A673 (cell line): ENCODE results near the gene CFAP52. TPM values are rescaled to one million over a fixed set of nuclear protein-coding genes. Genes with fewer than 3 reads are reported as not detected.

ENCODE experiments used
- BruUV-seq: library from RNA; stranded (reverse); fragments of 400-500 nt; replicated peaks from 2 replicates; lab custom pipeline; 2021; lab: Mats Ljungman, UMichigan
- CTCF ChIA-PET: fragments of 300-600 bp; sonication (Branson Sonifier 250); formaldehyde crosslinking; loops from one replicate; lab custom pipeline; 2022; ENCODE audit warnings: antibody characterized with exemption; lab: Charles Lee
- POLR2A ChIA-PET: fragments of 300-600 bp; sonication (Branson Sonifier 250); formaldehyde crosslinking; loops from one replicate; lab custom pipeline; 2022; ENCODE audit warnings: antibody characterized with exemption; ENCODE audit not compliant: low non-redundant PET; lab: Charles Lee
- DNase-seq: peaks from one replicate; pipeline ENCODE4 v3.0.0-alpha.2; 2015; ENCODE audit warnings: low spot score
- H3K27ac ChIP-seq: fragments of 200-600 bp; sonication (generic); 2 replicates; pipeline ENCODE4 v1.5.1; 2016; ENCODE audit warnings: mixed run types, low read depth, mild to moderate bottlenecking, mixed read lengths, antibody characterized with exemption, low read length; ENCODE audit not compliant: poor library complexity, severe bottlenecking
- H3K27me3 ChIP-seq: fragments of 200-600 bp; sonication (generic); replicated peaks from 2 replicates; pipeline ENCODE4 v1.6.1; 2017; ENCODE audit warnings: mixed run types, low read depth, mild to moderate bottlenecking, mixed read lengths, antibody characterized with exemption, low read length; ENCODE audit not compliant: insufficient read depth, poor library complexity
- H3K36me3 ChIP-seq: fragments of 200-600 bp; sonication (generic); 2 replicates; pipeline ENCODE4 v1.6.1; 2016; ENCODE audit warnings: mixed run types, mild to moderate bottlenecking, mixed read lengths, antibody characterized with exemption, low read length; ENCODE audit not compliant: insufficient read depth, poor library complexity, severe bottlenecking
- H3K4me1 ChIP-seq: fragments of 200-600 bp; sonication (generic); 2 replicates; pipeline ENCODE4 v1.6.1; 2017; ENCODE audit warnings: mixed run types, mild to moderate bottlenecking, mixed read lengths, antibody characterized with exemption, low read length; ENCODE audit not compliant: insufficient read depth, poor library complexity, severe bottlenecking
- H3K4me3 ChIP-seq: fragments of 200-600 bp; sonication (generic); 2 replicates; pipeline ENCODE4 v1.5.1; 2016; ENCODE audit warnings: low read depth, mixed run types, mild to moderate bottlenecking, mixed read lengths, low read length; ENCODE audit not compliant: poor library complexity, severe bottlenecking
- H3K9me3 ChIP-seq: fragments of 200-600 bp; sonication (generic); 2 replicates; pipeline ENCODE4 v1.6.1; 2016; ENCODE audit warnings: mixed run types, low read depth, mild to moderate bottlenecking, mixed read lengths, antibody characterized with exemption, low read length; ENCODE audit not compliant: poor library complexity, severe bottlenecking
- EZH2 ChIP-seq: fragments of 200-600 bp; sonication (generic); IDR thresholded peaks from 2 replicates; pipeline ENCODE4 v1.6.1; 2017; ENCODE audit warnings: borderline replicate concordance, low read depth, mild to moderate bottlenecking, mixed read lengths, antibody characterized with exemption, low read length; ENCODE audit not compliant: poor library complexity, severe bottlenecking
- intact Hi-C: fragments of 100-400 bp; cut with micrococcal nuclease; formaldehyde crosslinking; loops from one replicate; pipeline ENCODE4 v1.10.0; 2022; ENCODE audit not compliant: unreplicated experiment
- total RNA-seq: library from RNA; stranded (reverse); gene quantifications from 2 replicates; pipeline ENCODE4 v1.2.3, GENCODE V29; 2021
- TF ChIP-seq, protein P1 (sequence below): fragments of 300-800, 200-600 bp; sonication (generic); conservative IDR thresholded peaks from 2 replicates; pipeline ENCODE4 v1.5.1; 2017; ENCODE audit warnings: low read depth, mild to moderate bottlenecking, antibody characterized with exemption, low read length, moderate library complexity, mixed read lengths

CFAP52 gene
- total RNA-seq, 1 experiment from 2014 or later, result not detected

DNA sequence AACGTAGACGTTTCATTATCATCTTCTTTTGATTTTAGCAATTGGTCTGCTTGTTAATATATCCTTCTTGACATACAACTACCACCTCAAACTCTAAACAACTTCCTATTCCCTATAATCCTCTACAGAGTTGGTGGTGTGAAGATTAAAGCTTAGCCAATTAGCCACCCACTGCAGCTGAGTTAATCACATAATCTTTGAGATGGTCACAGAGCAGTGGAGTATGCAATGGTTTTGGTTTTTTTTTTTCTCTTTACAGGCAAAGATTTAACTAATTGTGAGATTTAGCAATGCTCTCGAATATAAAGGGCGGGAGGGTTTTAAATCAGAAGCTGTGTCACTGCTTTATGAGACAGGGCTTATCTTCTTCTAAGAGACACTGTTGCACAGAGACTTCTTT is 37.8 kb upstream of the CFAP52 start:
- TF ChIP-seq, protein P1, sequence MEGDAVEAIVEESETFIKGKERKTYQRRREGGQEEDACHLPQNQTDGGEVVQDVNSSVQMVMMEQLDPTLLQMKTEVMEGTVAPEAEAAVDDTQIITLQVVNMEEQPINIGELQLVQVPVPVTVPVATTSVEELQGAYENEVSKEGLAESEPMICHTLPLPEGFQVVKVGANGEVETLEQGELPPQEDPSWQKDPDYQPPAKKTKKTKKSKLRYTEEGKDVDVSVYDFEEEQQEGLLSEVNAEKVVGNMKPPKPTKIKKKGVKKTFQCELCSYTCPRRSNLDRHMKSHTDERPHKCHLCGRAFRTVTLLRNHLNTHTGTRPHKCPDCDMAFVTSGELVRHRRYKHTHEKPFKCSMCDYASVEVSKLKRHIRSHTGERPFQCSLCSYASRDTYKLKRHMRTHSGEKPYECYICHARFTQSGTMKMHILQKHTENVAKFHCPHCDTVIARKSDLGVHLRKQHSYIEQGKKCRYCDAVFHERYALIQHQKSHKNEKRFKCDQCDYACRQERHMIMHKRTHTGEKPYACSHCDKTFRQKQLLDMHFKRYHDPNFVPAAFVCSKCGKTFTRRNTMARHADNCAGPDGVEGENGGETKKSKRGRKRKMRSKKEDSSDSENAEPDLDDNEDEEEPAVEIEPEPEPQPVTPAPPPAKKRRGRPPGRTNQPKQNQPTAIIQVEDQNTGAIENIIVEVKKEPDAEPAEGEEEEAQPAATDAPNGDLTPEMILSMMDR, result no peak
- no peak for TF ChIP-seq EZH2
- Histone ChIP-seq H3K27me3 (no peaks in the 10 kb centered on the region), H3K4me3 (no peak overlapping the region), H3K36me3 (no peaks in the 10 kb centered on the region), H3K27ac (no peak overlapping the region), H3K9me3 (no peaks in the 10 kb centered on the region), H3K4me1 (peaks cover 21% of the 10 kb centered on the region)
- CTCF ChIA-PET, result interaction anchor here (0.7 kb wide), 1 partner anchor 37 kb away, joined by 3 read pairs; no protein-coding TSS in a partner anchor
- POLR2A ChIA-PET, result interaction anchor here (0.6 kb wide), 3 partner anchors 22 to 544 kb away, joined by 3 to 5 read pairs (median 3); no protein-coding TSS in a partner anchor
- no TSS peak for BruUV-seq
- peak; percentile 75 for DNase-seq
- intact Hi-C loops, result no loop called here

DNA sequence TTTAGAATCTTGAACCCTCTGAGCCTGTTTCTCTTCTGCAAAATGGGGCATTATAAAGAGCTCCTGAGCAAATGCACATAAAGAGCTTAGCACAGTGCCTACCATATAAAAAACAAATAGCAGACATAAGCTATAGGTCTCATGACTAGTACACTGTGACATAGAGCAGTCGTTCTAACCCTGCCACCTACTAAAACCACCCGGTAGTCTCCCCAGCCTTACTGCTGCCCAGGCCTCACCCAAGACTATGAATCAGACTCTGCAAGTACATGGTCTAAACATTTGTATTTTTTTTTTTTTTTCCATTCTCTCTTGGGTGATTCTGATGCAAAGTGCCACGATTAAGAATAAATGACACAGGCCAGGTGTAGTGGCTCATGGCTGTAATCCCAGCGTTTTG is 34.7 kb upstream of the CFAP52 start:
- BruUV-seq, result no TSS peak
- peaks cover 21% of the 10 kb centered on the region for H3K4me1 ChIP-seq
- no peak overlapping the region for H3K4me3 ChIP-seq
- no peak for TF ChIP-seq EZH2
- TF ChIP-seq, protein P1, result no peak
- H3K27ac ChIP-seq, result no peak overlapping the region
- no peak for DNase-seq
- no peaks in the 10 kb centered on the region for H3K36me3 ChIP-seq
- no peaks in the 10 kb centered on the region for H3K9me3 ChIP-seq
- H3K27me3 ChIP-seq, result no peaks in the 10 kb centered on the region
- intact Hi-C loops, result no loop called here
- CTCF ChIA-PET, result no interaction called here
- POLR2A ChIA-PET, result no interaction called here

DNA sequence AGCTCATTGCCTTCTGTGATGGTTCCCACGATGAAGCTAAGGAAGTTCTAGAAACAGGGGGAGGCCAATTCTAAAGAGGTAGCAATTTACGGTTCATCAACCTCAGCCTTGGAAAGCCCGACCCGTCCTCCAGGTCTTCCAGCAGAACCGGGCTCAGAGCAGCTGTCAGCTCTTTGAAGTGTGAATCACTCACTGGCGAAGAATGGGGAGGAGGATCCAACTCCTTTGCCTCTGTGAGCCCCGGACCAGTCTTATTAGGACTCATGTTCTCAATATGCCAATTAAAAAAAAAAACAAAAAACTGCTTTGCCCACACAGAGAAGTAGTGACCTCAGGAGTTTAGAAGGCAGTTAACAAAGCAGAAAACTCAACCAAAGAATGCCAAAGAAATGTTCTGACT is 32.2 kb upstream of the CFAP52 start:
- CTCF ChIA-PET, result no interaction called here
- intact Hi-C loops, result no loop called here
- no TSS peak for BruUV-seq
- no peak overlapping the region for H3K27ac ChIP-seq
- no peaks in the 10 kb centered on the region for H3K36me3 ChIP-seq
- H3K27me3 ChIP-seq, result no peaks in the 10 kb centered on the region
- H3K9me3 ChIP-seq, result no peaks in the 10 kb centered on the region
- DNase-seq, result no peak
- TF ChIP-seq, protein P1, result no peak
- TF ChIP-seq EZH2, result no peak
- peaks cover 3% of the 10 kb centered on the region for H3K4me1 ChIP-seq
- POLR2A ChIA-PET, result no interaction called here
- H3K4me3 ChIP-seq, result no peak overlapping the region
